Stimulated activated naive CD8-positive, alpha-beta T cell treated with anti-CD3 and anti-CD28 coated beads, Interleukin-15, Interleukin-2, amounts not matched to agents 100 ng/mL and 50 ng/mL, for 24 hours (primary cell): ENCODE results near the gene MATN1.

Source experiments
- H3K27ac Mint-ChIP-seq: one replicate; pipeline ENCODE4 v1.8.0; 2021; ENCODE audit warnings: mild to moderate bottlenecking, mixed read lengths
- H3K27me3 Mint-ChIP-seq: one replicate; pipeline ENCODE4 v1.8.0; 2021; ENCODE audit warnings: mixed read lengths
- H3K36me3 Mint-ChIP-seq: one replicate; pipeline ENCODE4 v1.8.0; 2021; ENCODE audit warnings: low read depth, mixed read lengths
- H3K4me1 Mint-ChIP-seq: one replicate; pipeline ENCODE4 v1.8.0; 2021; ENCODE audit warnings: low read depth, mixed read lengths
- H3K4me3 Mint-ChIP-seq: one replicate; pipeline ENCODE4 v1.8.0; 2021; ENCODE audit warnings: mild to moderate bottlenecking, mixed read lengths
- H3K9me3 Mint-ChIP-seq: one replicate; pipeline ENCODE4 v1.8.0; 2021; ENCODE audit warnings: mixed read lengths

MATN1 gene

DNA sequence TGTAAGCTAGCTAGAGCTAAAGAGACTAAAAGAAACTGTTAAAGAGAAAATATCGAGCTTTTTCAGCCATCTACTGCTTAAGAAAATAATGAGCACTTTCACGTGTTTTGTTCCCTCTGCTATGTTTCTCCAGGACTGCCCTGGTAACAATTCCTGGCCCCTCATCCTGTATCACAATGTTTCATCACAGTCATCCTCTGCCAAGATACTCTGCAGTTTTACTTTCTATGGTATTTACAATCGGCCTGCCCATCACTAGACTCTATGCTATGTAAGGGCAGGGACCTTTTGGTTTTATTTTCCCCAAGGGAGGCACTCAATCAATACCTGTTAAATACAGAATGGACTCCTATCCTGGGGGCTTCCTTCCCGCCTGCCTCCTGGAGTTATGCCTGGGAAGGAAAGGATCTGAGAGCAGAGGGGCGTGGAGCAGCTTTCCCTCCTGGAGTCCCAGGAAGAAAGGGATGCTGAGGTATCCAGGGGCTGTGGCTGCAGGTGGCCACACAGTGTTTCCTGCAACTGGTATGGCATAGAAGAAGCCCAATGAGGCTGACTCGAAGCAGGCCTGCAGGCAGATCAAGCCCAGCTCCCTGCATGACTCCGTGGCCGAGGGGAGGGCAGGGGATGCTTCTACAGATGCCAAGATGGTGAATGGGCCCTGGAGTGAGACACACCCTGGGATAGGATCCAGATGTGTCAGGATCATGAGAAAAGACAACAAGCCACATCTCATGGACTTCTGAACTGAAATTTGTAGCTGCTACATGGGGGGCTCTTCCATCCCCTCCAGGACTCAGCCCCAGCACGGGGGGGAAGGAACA, 52.9 kb downstream of the MATN1 start:
- H3K4me1 Mint-ChIP-seq: no peaks in the 10 kb centered on the region
- peaks cover 23% of the 10 kb centered on the region for H3K27me3 Mint-ChIP-seq
- H3K36me3 Mint-ChIP-seq: no peaks in the 10 kb centered on the region
- H3K9me3 Mint-ChIP-seq: peaks cover 7% of the 10 kb centered on the region
- no peak overlapping the region for H3K4me3 Mint-ChIP-seq
- no peak overlapping the region for H3K27ac Mint-ChIP-seq

GRCh38 chr1:30668546-30669327, 54.6 kb downstream of the MATN1 start:
- Mint-ChIP-seq H3K27me3 (peaks cover 19% of the 10 kb centered on the region), H3K9me3 (peaks cover 5% of the 10 kb centered on the region), H3K36me3 (no peaks in the 10 kb centered on the region), H3K4me3 (no peak overlapping the region), H3K27ac (no peak overlapping the region), H3K4me1 (no peaks in the 10 kb centered on the region)

- no peak overlapping the region for H3K4me3 Mint-ChIP-seq
- no peaks in the 10 kb centered on the region for H3K36me3 Mint-ChIP-seq
- H3K27me3 Mint-ChIP-seq: peaks cover 16% of the 10 kb centered on the region
- no peak overlapping the region for H3K27ac Mint-ChIP-seq
- H3K9me3 Mint-ChIP-seq: no peaks in the 10 kb centered on the region
- no peaks in the 10 kb centered on the region for H3K4me1 Mint-ChIP-seq
These were observed 55.4 kb downstream of the MATN1 start for GRCh38 chr1:30668024-30668423.

GRCh38 chr1:30666756-30667273, 56.6 kb downstream of the MATN1 start:
- no peak overlapping the region for H3K4me3 Mint-ChIP-seq
- no peaks in the 10 kb centered on the region for H3K9me3 Mint-ChIP-seq
- H3K36me3 Mint-ChIP-seq: no peaks in the 10 kb centered on the region
- no peak overlapping the region for H3K27ac Mint-ChIP-seq
- no peaks in the 10 kb centered on the region for H3K4me1 Mint-ChIP-seq
- H3K27me3 Mint-ChIP-seq: peaks cover 8% of the 10 kb centered on the region

DNA sequence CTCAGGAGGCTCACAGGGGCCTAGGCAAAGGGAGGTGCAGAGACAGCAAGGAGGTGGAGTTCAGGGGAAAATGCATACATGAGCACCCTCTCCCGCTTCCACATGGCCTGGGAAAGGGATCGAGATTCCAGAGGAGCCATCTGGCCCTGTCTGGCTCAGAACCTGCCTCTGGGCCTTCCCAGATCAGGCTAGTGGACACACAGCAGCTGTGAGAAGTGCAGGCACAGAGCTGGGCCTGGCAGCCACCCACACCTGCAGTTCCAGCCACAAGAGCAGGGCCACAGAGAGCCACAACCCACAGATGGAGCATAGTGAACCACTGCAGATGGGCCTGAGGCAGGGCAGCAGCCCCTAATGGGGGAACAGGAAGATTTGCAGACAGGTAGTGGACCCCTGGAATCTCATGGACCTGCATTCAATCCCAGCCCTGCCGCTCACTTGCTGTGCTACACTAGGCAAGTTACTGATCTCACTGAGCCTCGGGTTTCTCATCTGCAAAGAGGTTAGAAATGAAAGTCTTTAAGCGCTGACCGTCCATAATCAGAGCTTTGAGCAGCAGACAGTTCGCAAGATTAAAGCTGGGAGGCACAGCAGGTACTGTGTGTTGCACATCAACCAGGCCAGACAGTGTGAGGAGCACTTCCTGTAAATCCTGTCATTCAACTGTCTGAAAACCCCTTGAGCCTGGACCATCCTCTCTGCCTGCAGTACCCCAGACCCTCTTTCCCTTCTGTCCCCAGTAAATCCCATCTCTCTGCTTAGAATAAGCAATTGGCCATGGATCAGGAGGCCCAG, 58.0 kb downstream of the MATN1 start:
- Mint-ChIP-seq H3K4me1 (no peaks in the 10 kb centered on the region), H3K9me3 (no peaks in the 10 kb centered on the region), H3K27ac (no peak overlapping the region), H3K4me3 (no peak overlapping the region), H3K36me3 (no peaks in the 10 kb centered on the region), H3K27me3 (peaks cover 7% of the 10 kb centered on the region)

- H3K27ac Mint-ChIP-seq: no peak overlapping the region
- H3K36me3 Mint-ChIP-seq: no peaks in the 10 kb centered on the region
- H3K27me3 Mint-ChIP-seq: no peaks in the 10 kb centered on the region
- H3K9me3 Mint-ChIP-seq: no peaks in the 10 kb centered on the region
- no peaks in the 10 kb centered on the region for H3K4me1 Mint-ChIP-seq
- H3K4me3 Mint-ChIP-seq: no peak overlapping the region
These were observed 59.2 kb downstream of the MATN1 start for GRCh38 chr1:30664103-30664755.

GRCh38 chr1:30663596-30664091, 59.7 kb downstream of the MATN1 start:
- Mint-ChIP-seq H3K9me3 (no peaks in the 10 kb centered on the region), H3K27ac (no peak overlapping the region), H3K4me3 (no peak overlapping the region), H3K27me3 (no peaks in the 10 kb centered on the region), H3K36me3 (no peaks in the 10 kb centered on the region), H3K4me1 (no peaks in the 10 kb centered on the region)

GRCh38 chr1:30662291-30662840, 61.0 kb downstream of the MATN1 start:
- no peak overlapping the region for H3K4me3 Mint-ChIP-seq
- no peak overlapping the region for H3K27ac Mint-ChIP-seq
- no peaks in the 10 kb centered on the region for H3K36me3 Mint-ChIP-seq
- no peaks in the 10 kb centered on the region for H3K9me3 Mint-ChIP-seq
- H3K4me1 Mint-ChIP-seq: no peaks in the 10 kb centered on the region
- H3K27me3 Mint-ChIP-seq: no peaks in the 10 kb centered on the region

- no peaks in the 10 kb centered on the region for H3K9me3 Mint-ChIP-seq
- no peak overlapping the region for H3K27ac Mint-ChIP-seq
- no peak overlapping the region for H3K4me3 Mint-ChIP-seq
- no peaks in the 10 kb centered on the region for H3K27me3 Mint-ChIP-seq
- H3K4me1 Mint-ChIP-seq: no peaks in the 10 kb centered on the region
- no peaks in the 10 kb centered on the region for H3K36me3 Mint-ChIP-seq
These were observed 62.1 kb downstream of the MATN1 start for GRCh38 chr1:30661311-30661710.
